Left lung (tissue), 10 donors: ENCODE measurements around the gene NUDT22. TPM values are rescaled to one million over a fixed set of nuclear protein-coding genes. Genes with fewer than 3 reads are reported as not detected.
"Not testable (repeated sequence)": the region's sequence is repeated elsewhere in the genome, so short reads cannot be mapped to it uniquely, and the experiment has no call there.

Experiments
- ATAC-seq: fragments of 200-7000 bp; cut with Tn5 transposase; one replicate; pipeline ENCODE4 v1.9.1; 2020; ENCODE audit warnings: moderate library complexity
- DNase-seq, 4 donors: peaks; one replicate each; pipeline ENCODE4 v3.0.0-alpha.2; 2013 to 2020
- H3K27ac ChIP-seq, 2 donors: fragments of 200-600 bp; sonication (generic) in 1 of 2; one replicate each; pipeline versions ENCODE4 v1.5.0 to v1.8.0; 2020 to 2021
- H3K27me3 ChIP-seq, 2 donors: fragments of 200-600 bp; sonication (generic) in 1 of 2; one replicate each; pipeline versions ENCODE4 v1.5.0 to v1.8.0; 2020 to 2021
- H3K36me3 ChIP-seq, 2 donors: fragments of 200-600 bp; sonication (generic) in 1 of 2; one replicate each; pipeline versions ENCODE4 v1.5.0 to v1.8.0; 2020 to 2021
- H3K4me1 ChIP-seq, 2 donors: fragments of 200-600 bp; one replicate each; pipeline ENCODE4 v1.8.0; 2021
- H3K4me3 ChIP-seq, 2 donors: fragments of 200-600 bp; sonication (generic) in 1 of 2; one replicate each; pipeline versions ENCODE4 v1.5.0 to v1.8.0; 2020 to 2021; ENCODE audit warnings: mild to moderate bottlenecking in 1 of 2
- H3K9me3 ChIP-seq, 2 donors: fragments of 200-600 bp; sonication (generic) in 1 of 2; one replicate each; pipeline versions ENCODE4 v1.5.0 to v1.8.0; 2020 to 2021
- intact Hi-C, 2 donors: fragments of 100-400 bp; cut with DNase I; formaldehyde crosslinking; loops; one replicate each; pipeline versions ENCODE4 v1.11.2 to v1.14.2; 2022
- polyA plus RNA-seq, 6 donors: library from polyadenylated mRNA; unstranded; fragments of 120-200 nt; gene quantifications; one replicate each; pipeline ENCODE4 v1.2.1, GENCODE V29; 2013; ENCODE audit not compliant: insufficient read length in 6 of 6
- total RNA-seq, 2 donors: library from RNA; stranded (reverse); fragmentation: NEBNext Ultra II Directional; extraction: Animal tissue kit (Norgen Biotek cat#: 25700); gene quantifications; one replicate each; pipeline ENCODE4 v1.2.1, GENCODE V29; 2021
- TF ChIP-seq, protein P1 (sequence below), 2 donors: fragments of 200-600 bp; sonication (generic) in 1 of 2; IDR thresholded peaks; one replicate each; pipeline versions ENCODE4 v1.5.0 to v1.8.0; 2021; ENCODE audit warnings: antibody characterized with exemption in 2 of 2
- donor health status: DM: no; HTN: yes; CAD: no.
- donor health status: DM: no; HTN: no; CAD: no.

The NUDT22 gene
- total and polyA plus RNA-seq, 8 donors: 17.1 to 54.3 (median 23.6) TPM

DNA sequence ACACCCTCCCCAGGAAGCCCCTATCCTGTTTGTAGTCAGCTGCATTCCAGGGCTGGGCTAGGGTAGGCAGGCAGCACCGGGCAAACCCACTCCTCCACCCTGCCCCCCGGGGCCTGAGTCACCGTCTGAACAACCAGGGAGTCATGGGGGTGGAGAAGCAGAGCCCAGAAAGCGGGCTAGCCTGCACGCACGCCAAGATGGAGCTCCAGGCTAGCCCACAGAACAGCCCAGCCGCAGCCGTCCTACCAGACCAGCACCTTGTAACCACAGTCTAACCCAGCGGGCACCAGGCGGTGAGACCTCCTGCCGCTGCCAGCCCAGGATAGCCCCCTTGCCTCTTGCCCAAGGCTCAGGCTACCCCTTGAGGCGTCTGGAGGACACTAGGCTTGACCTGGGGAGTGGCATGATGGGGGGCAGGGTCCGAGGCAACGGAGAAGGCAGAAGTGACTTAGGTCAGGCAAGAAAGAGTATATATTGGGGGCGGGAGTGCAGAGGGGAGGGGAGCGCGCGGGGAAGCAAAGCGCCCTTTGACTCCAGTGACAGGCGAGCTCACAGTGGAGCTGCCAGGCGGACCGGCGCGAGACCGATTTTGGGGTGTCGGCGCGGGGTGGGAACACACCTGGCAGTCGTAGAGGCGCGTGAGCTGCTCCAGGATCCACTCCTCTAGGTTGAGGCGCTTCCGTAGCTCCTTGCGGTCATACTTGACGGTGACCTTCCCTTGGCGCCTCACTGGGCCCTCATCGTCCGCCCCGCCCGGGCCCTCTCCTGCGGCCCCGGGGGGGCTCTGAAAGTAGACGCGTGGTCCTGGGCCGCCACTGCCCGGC lies 19.9 kb downstream of the NUDT22 start:
- ATAC-seq (peak; percentile 3), DNase-seq (peak in 3 of 4 donors; percentile 51 to 89 (median 83))

DNA sequence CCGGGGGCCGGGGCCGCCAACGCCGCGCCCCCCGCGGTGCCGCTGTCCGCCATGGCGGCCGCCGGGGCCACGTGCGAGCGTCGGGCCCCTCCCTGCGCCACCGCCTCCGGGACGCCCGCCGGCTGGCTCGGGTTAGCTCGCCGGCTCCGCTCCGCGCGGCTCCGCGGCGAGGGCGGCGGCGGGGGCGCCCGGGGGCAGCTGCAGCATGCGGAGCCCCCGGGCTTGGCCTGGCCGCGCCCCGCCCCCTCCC lies 20.5 kb downstream of the NUDT22 start:
- Histone ChIP-seq H3K4me1 (peaks cover 18 to 64% of the 10 kb centered on the region in 2 donors), H3K4me3 (peak overlapping the region; percentile 72 to 77), H3K27ac (peak overlapping the region in 1 of 2 donors; percentile 71), H3K36me3 (peaks cover 0 to 20% of the 10 kb centered on the region in 2 donors)
- ATAC-seq, H3K9me3 ChIP-seq, H3K27me3 ChIP-seq, DNase-seq, intact Hi-C loops: not testable (repeated sequence)

More for the DNA sequence above, 19.9 kb downstream of the NUDT22 start:
- TF ChIP-seq, protein P1, sequence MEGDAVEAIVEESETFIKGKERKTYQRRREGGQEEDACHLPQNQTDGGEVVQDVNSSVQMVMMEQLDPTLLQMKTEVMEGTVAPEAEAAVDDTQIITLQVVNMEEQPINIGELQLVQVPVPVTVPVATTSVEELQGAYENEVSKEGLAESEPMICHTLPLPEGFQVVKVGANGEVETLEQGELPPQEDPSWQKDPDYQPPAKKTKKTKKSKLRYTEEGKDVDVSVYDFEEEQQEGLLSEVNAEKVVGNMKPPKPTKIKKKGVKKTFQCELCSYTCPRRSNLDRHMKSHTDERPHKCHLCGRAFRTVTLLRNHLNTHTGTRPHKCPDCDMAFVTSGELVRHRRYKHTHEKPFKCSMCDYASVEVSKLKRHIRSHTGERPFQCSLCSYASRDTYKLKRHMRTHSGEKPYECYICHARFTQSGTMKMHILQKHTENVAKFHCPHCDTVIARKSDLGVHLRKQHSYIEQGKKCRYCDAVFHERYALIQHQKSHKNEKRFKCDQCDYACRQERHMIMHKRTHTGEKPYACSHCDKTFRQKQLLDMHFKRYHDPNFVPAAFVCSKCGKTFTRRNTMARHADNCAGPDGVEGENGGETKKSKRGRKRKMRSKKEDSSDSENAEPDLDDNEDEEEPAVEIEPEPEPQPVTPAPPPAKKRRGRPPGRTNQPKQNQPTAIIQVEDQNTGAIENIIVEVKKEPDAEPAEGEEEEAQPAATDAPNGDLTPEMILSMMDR (IDR thresholded peaks at IDR 0.05): no peak
- H3K36me3 ChIP-seq: peaks cover 0 to 20% of the 10 kb centered on the region in 2 donors
- no peaks in the 10 kb centered on the region for H3K9me3 ChIP-seq
- H3K4me3 ChIP-seq: peak overlapping the region; percentile 72 to 77
- intact Hi-C loops: no loop called here
- H3K27me3 ChIP-seq: no peaks in the 10 kb centered on the region
- H3K4me1 ChIP-seq: peaks cover 18 to 62% of the 10 kb centered on the region in 2 donors
- peak overlapping the region; percentile 68 to 71 for H3K27ac ChIP-seq

DNA sequence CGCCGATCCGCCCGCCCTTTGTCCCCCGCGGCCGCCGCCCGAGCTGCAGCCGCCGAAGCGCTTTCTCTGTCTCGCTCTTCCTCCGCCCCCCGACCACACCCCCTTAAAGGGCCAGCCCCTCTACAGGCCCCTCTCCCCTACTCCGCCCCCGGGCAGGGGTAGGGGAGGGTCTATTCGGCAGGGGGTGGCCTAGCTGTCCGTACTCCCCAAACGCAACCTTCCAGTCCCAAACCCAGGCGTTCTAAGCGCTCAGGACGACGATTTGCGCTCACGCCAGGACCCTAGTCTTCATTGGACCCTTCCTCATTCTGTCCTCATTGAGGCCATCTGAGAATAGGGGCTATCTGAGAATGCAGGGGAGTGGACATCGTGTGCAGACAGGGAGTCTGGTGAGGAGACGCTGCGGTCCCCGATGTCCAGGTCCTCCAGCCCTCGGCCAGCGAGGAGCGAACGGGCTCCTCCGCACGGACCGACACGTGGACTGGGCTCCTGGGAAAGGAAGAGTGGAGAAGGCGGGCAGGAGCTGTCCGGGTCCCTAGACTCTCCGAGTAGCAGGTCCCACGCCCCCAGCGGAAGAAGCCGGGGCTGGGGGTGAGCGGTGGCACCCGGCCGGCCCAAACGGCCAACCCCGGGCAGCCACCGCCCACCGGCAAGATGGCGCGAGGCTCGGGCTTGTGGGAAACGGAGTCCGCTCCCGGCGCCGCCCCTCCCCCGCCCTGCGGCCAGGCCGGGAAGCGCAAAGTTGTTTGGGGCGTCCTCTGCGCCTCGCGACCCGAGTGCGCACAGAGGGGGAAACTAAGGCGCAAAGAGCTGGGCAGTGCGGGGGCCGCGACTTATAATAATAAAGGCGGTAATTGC lies 21.0 kb downstream of the NUDT22 start, which contains the start of gene PPP1R14B:
TSS of gene PPP1R14B (minus strand) at position 73 of the 858 bp plus-strand sequence. CDS start 270 bp downstream, outside the sequence.
- Histone ChIP-seq H3K9me3 (no peaks in the 10 kb centered on the region), H3K27me3 (no peaks in the 10 kb centered on the region), H3K27ac (peak within 1 kb of the TSS; percentile 84 to 90), H3K4me3 (peak within 1 kb of the TSS; percentile 72 to 77), H3K36me3 (peaks cover 0 to 20% of the 10 kb centered on the region in 2 donors), H3K4me1 (peaks cover 18 to 64% of the 10 kb centered on the region in 2 donors)
- peak; percentile 77 to 96 (median 90) for DNase-seq
- TF ChIP-seq, protein P1 (IDR thresholded peaks at IDR 0.05): no peak
- intact Hi-C loops: no loop called here
- peak; percentile 78 for ATAC-seq

DNA sequence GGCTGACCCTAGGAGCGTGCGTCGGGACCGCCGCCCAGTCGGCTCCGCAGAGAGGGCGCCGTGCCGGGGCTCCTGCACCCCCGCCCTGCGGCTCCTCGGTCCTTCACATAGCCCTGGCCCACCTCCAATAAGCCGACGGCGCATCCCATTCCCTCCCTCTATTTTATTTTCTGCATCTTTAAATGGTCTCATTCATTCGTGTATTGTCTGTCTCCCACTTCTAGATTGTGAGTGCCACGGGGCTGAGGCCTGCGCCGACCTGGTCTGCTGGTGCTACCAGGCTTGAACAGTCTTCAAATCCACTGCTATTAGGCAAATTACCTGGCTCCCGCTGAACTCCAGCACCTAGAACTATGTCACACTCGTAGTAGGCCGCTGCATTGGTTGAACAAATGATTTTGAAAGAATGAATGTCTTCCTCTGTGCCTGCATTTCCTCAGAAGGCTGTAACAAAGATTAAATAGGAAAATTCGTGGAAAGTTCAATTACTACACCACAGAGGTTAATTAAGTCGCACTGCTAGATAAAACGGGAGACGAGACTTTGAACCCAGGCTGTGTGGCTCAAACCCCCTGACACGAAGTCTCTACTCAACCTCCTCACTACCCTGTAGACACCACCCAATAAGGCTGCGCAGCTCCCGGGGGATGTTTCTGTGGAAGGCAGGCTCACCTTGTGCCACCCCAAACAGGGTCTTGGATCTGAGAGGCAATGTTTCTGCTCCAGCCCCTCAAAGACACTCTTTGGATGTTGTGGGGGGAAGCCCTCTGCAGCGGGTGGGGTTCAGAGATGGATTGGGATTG lies 21.9 kb downstream of the NUDT22 start:
- ATAC-seq: peak; percentile 0
- peaks cover 0 to 15% of the 10 kb centered on the region in 2 donors for H3K36me3 ChIP-seq
- no peaks in the 10 kb centered on the region for H3K9me3 ChIP-seq
- peak overlapping the region; percentile 56 to 77 for H3K4me3 ChIP-seq
- no peaks in the 10 kb centered on the region for H3K27me3 ChIP-seq
- DNase-seq: no peak
- TF ChIP-seq, protein P1 (IDR thresholded peaks at IDR 0.05): no peak
- peaks cover 16 to 64% of the 10 kb centered on the region in 2 donors for H3K4me1 ChIP-seq
- peak overlapping the region; percentile 84 to 90 for H3K27ac ChIP-seq
- intact Hi-C loops: no loop called here

DNA sequence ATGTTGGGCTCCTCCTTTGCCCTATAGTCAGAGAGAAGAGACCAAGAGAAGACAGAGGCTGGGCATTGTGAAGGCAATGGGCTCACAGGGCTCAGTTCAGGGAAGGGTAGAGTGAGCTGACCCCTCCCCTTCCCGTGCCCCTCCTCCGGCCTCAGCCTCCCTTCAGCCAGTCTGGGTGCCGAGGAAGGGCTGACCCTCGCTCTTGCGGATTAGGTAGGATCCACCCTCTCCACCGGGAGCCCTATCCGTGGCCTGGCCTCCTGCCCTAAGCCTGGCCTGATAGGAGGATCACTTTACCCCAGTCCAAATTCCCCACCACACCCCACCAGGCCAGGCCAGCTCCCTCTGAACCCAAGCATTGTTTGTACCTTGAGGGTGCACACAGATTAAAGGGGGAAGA lies 22.5 kb downstream of the NUDT22 start:
- H3K27ac ChIP-seq: no peak overlapping the region
- TF ChIP-seq, protein P1 (IDR thresholded peaks at IDR 0.05): no peak
- H3K4me1 ChIP-seq: peaks cover 14 to 64% of the 10 kb centered on the region in 2 donors
- no peaks in the 10 kb centered on the region for H3K9me3 ChIP-seq
- H3K4me3 ChIP-seq: no peak overlapping the region
- DNase-seq: no peak
- no peaks in the 10 kb centered on the region for H3K27me3 ChIP-seq
- no peak for ATAC-seq
- peaks cover 0 to 9% of the 10 kb centered on the region in 2 donors for H3K36me3 ChIP-seq
- intact Hi-C loops: no loop called here
